Measurements from ENCODE around the gene ELP6.

DNA sequence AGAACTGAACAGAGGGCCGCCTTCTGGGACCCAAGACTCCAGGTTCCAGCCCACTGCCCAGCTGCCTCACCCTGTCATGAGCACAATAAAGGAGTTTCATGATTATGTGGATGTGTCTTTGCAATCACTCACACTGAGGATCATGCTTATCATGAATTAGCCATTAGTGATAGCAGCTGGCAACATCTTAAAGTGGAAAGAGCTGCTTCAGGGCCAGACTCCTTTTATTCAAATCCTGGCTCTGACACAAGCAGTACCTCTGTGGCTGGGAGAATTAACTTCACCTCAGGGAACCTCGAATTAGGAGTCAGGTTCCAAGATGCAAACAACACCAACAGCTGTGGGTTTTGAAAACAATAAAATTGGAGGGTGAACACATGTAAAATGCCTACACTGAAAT, 31.1 kb downstream of the ELP6 start:
- TF ChIP-seq, protein P1, sequence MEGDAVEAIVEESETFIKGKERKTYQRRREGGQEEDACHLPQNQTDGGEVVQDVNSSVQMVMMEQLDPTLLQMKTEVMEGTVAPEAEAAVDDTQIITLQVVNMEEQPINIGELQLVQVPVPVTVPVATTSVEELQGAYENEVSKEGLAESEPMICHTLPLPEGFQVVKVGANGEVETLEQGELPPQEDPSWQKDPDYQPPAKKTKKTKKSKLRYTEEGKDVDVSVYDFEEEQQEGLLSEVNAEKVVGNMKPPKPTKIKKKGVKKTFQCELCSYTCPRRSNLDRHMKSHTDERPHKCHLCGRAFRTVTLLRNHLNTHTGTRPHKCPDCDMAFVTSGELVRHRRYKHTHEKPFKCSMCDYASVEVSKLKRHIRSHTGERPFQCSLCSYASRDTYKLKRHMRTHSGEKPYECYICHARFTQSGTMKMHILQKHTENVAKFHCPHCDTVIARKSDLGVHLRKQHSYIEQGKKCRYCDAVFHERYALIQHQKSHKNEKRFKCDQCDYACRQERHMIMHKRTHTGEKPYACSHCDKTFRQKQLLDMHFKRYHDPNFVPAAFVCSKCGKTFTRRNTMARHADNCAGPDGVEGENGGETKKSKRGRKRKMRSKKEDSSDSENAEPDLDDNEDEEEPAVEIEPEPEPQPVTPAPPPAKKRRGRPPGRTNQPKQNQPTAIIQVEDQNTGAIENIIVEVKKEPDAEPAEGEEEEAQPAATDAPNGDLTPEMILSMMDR (IDR thresholded peaks at IDR 0.05 in 4 of 5, conservative IDR thresholded peaks at IDR 0.05 in 1 of 5), result no peak
- TF ChIP-seq POLR2A (IDR thresholded peaks at IDR 0.05), result no peak
